Measurements from ENCODE around the gene ZNF143. TPM values are rescaled to one million over a fixed set of nuclear protein-coding genes. Genes with fewer than 3 reads are reported as not detected.
A peak's percentile ranks its signal among the peaks of the same experiment; 100 is the strongest.

Gene ZNF143
- total RNA-seq, 1 experiment from 2014 or later: 35.8 TPM

DNA sequence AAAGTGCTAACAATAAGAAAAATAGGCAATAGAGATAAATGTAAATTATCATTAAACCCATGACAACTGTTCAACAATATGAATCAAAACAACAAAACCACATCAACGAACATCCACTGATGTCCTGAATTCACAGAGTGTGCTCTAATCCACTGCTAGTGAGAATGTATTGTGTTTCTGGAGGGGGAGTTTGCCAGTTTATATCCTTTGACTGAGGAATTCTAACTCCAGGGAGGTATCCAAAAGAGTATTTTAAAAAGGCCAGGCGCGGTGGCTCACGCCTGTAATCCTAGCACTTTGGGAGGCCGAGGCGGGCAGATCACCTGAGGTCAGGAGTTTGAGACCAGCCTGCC, 110.9 kb downstream of the ZNF143 start:
- POLR2A ChIA-PET: no interaction called here
- no peak for DNase-seq (ENCODE audit: low spot score)
- no peaks in the 10 kb centered on the region for H3K9me3 Mint-ChIP-seq
- no peak for ATAC-seq
- H3K4me1 Mint-ChIP-seq: peaks cover 55% of the 10 kb centered on the region
- no peak for TF ChIP-seq NFE2L1 (CRISPR knock-in tag; IDR thresholded peaks at IDR 0.05)
- TF ChIP-seq NR2C2 (CRISPR knock-in tag; IDR thresholded peaks at IDR 0.05): no peak
- TF ChIP-seq, protein P1, sequence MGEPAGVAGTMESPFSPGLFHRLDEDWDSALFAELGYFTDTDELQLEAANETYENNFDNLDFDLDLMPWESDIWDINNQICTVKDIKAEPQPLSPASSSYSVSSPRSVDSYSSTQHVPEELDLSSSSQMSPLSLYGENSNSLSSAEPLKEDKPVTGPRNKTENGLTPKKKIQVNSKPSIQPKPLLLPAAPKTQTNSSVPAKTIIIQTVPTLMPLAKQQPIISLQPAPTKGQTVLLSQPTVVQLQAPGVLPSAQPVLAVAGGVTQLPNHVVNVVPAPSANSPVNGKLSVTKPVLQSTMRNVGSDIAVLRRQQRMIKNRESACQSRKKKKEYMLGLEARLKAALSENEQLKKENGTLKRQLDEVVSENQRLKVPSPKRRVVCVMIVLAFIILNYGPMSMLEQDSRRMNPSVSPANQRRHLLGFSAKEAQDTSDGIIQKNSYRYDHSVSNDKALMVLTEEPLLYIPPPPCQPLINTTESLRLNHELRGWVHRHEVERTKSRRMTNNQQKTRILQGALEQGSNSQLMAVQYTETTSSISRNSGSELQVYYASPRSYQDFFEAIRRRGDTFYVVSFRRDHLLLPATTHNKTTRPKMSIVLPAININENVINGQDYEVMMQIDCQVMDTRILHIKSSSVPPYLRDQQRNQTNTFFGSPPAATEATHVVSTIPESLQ (CRISPR knock-in tag; IDR thresholded peaks at IDR 0.05): no peak
- TF ChIP-seq ARID4B (CRISPR knock-in tag; IDR thresholded peaks at IDR 0.05; ENCODE audit: borderline replicate concordance): no peak
- TF ChIP-seq NFATC4 (CRISPR knock-in tag; IDR thresholded peaks at IDR 0.05): no peak
- no peak for TF ChIP-seq ETV6 (CRISPR knock-in tag; IDR thresholded peaks at IDR 0.05)
- no peak for TF ChIP-seq MYBL2 (CRISPR knock-in tag; IDR thresholded peaks at IDR 0.05)
- TF ChIP-seq JAZF1 (CRISPR knock-in tag; IDR thresholded peaks at IDR 0.05): no peak
- no peak for TF ChIP-seq GRHL2 (CRISPR knock-in tag; IDR thresholded peaks at IDR 0.05; ENCODE audit: insufficient replicate concordance, severe bottlenecking)
- TF ChIP-seq HMGA2 (CRISPR knock-in tag; IDR thresholded peaks at IDR 0.05): no peak
- CTCF ChIA-PET: interaction anchor here (1.3 to 3.7 kb wide), 4 partner anchors 37 to 176 kb away, joined by 3 to 49 read pairs (median 4); no protein-coding TSS in a partner anchor
- no peaks in the 10 kb centered on the region for H3K27me3 Mint-ChIP-seq (ENCODE audit: low read depth)
- peaks cover 22% of the 10 kb centered on the region for H3K36me3 Mint-ChIP-seq
- H3K27ac Mint-ChIP-seq: peak overlapping the region; percentile 95; the same call in 1 of the 2 replicates
- H3K4me3 Mint-ChIP-seq: peak overlapping the region; percentile 76

DNA sequence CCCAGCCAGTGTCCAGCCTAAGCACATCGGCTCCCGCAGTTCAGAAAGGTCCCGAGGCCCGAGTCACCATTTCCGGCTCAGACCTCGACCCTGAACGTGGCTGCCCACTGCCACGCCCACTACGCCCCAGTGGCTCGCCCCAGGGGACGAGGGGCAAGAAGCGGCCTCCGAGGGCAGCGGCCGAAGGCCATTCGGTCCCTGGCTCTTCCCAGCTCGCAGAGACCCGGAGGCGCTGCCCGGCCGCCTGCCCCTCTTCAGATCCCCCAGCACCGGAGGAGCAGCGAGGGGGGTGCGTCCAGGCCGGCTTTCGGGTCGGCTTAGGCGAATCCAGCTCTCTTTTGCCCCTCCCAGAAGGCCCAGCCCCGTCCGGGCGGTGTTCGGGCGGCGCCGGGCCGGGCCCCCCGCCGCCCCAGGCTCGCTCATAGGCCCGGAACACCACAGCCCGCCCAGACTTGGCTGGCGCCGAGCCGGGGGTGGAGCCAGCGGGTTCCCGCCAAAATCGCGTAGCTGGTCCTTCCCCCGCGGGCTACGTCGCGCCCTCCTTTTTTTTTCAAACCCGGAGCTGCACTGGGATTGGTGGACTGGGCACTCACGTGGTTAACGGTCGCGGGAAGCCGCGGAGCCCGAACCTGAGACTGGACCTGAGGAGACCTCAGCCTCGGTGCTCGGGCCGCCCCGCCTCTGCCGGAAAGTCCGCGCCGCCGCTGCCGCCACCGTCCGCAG, 112.4 kb downstream of the ZNF143 start, which contains the start of gene WEE1:
Gene WEE1, plus strand, starts transcription at position 619 of the 723 bp plus-strand sequence. CDS start 264 bp downstream, outside the sequence.
- H3K9me3 Mint-ChIP-seq: no peaks in the 10 kb centered on the region
- POLR2A ChIA-PET: interaction anchor here (0.6 to 2.9 kb wide), 20 partner anchors 9 to 1379 kb away, joined by 3 to 27 read pairs (median 5); partner anchors contain the start of genes ADM, DENND5A and ZNF143
- H3K4me3 Mint-ChIP-seq: peak within 1 kb of the TSS; percentile 95
- H3K36me3 Mint-ChIP-seq: peaks cover 37% of the 10 kb centered on the region
- H3K27me3 Mint-ChIP-seq (ENCODE audit: low read depth): no peaks in the 10 kb centered on the region
- peak within 1 kb of the TSS; percentile 95 for H3K27ac Mint-ChIP-seq
- ATAC-seq: peak; percentile 90
- peaks cover 64% of the 10 kb centered on the region for H3K4me1 Mint-ChIP-seq
- CTCF ChIA-PET: interaction anchor here (0.6 to 3.7 kb wide), 9 partner anchors 15 to 610 kb away, joined by 3 to 49 read pairs (median 4); partner anchors contain the start of gene SWAP70
- DNase-seq (ENCODE audit: low spot score): peak; percentile 99
- TF ChIP-seq ARID4B (CRISPR knock-in tag; IDR thresholded peaks at IDR 0.05; ENCODE audit: borderline replicate concordance): 0 out of 2 replicates have a peak, but pooled peaks have one; percentile 81
- TF ChIP-seq MYBL2 (CRISPR knock-in tag; IDR thresholded peaks at IDR 0.05): peak; percentile 100
- peak; percentile 73; the same call in 1 of the 2 replicates for TF ChIP-seq ETV6 (CRISPR knock-in tag; IDR thresholded peaks at IDR 0.05)
- no peak for TF ChIP-seq NR3C1 (CRISPR knock-in tag; conservative IDR thresholded peaks at IDR 0.05; ENCODE audit: low read depth)
- TF ChIP-seq, protein P2, sequence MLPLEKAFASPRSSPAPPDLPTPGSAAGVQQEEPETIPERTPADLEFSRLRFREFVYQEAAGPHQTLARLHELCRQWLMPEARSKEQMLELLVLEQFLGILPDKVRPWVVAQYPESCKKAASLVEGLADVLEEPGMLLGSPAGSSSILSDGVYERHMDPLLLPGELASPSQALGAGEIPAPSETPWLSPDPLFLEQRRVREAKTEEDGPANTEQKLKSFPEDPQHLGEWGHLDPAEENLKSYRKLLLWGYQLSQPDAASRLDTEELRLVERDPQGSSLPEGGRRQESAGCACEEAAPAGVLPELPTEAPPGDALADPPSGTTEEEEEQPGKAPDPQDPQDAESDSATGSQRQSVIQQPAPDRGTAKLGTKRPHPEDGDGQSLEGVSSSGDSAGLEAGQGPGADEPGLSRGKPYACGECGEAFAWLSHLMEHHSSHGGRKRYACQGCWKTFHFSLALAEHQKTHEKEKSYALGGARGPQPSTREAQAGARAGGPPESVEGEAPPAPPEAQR (CRISPR knock-in tag; IDR thresholded peaks at IDR 0.05): no peak
- TF ChIP-seq, protein P3, sequence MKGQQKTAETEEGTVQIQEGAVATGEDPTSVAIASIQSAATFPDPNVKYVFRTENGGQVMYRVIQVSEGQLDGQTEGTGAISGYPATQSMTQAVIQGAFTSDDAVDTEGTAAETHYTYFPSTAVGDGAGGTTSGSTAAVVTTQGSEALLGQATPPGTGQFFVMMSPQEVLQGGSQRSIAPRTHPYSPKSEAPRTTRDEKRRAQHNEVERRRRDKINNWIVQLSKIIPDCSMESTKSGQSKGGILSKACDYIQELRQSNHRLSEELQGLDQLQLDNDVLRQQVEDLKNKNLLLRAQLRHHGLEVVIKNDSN (CRISPR knock-in tag; IDR thresholded peaks at IDR 0.05): peak; percentile 90
- peak; percentile 84; the same call in 1 of the 2 replicates for TF ChIP-seq ZBTB21 (CRISPR knock-in tag; IDR thresholded peaks at IDR 0.05; ENCODE audit: borderline replicate concordance)
- 0 out of 2 replicates have a peak, but pooled peaks have one; percentile 71 for TF ChIP-seq ZNF232 (CRISPR knock-in tag; IDR thresholded peaks at IDR 0.05)
- peak; percentile 68; the same call in 1 of the 2 replicates for TF ChIP-seq ELF4 (CRISPR knock-in tag; IDR thresholded peaks at IDR 0.05; ENCODE audit: low read depth)

All from WTC11 (cell line).